H1 (cell line): ENCODE results near the gene SSPN. TPM values are rescaled to one million over a fixed set of nuclear protein-coding genes. Genes with fewer than 3 reads are reported as not detected.

Experiments
- ATF3 ChIP-seq: IDR thresholded peaks from 2 replicates; pipeline ENCODE4 v1.6.1; 2011; ENCODE audit warnings: low read depth, mild to moderate bottlenecking, low read length; ENCODE audit not compliant: insufficient read depth
- BCL11A ChIP-seq, 2 experiments: IDR thresholded peaks; one replicate each; pipeline ENCODE4 v1.6.1; 2011; ENCODE audit warnings: low read depth in 2 of 2, low read length in 2 of 2, mild to moderate bottlenecking in 2 of 2
- KDM1A ChIP-seq: fragments of 200-600, 300-600 bp; sonication (generic); IDR thresholded peaks from 2 replicates; pipeline ENCODE4 v1.7.1; 2016; ENCODE audit warnings: mild to moderate bottlenecking, low read length, borderline replicate concordance
- NRF1 ChIP-seq: IDR thresholded peaks from 2 replicates; pipeline ENCODE4 v1.6.1; 2011; ENCODE audit warnings: mild to moderate bottlenecking, low read depth, low read length, improper control_type of control experiment
- SIX5 ChIP-seq: IDR thresholded peaks from 2 replicates; pipeline ENCODE4 v1.6.1; 2011; ENCODE audit warnings: mild to moderate bottlenecking, low read depth, low read length
- SP2 ChIP-seq: IDR thresholded peaks from 2 replicates; pipeline ENCODE4 v1.6.1; 2012; ENCODE audit warnings: mild to moderate bottlenecking, low read length, inconsistent platforms
- TAF7 ChIP-seq: optimal IDR thresholded peaks from 2 replicates; pipeline ENCODE3; 2011; ENCODE audit warnings: low read depth, mild to moderate bottlenecking, inconsistent platforms, low read length, moderate library complexity, borderline replicate concordance
- polyA plus RNA-seq, 7 experiments: library from polyadenylated mRNA; depleted of rRNA in 3 of 7; stranded (reverse) in 5 of 7; unstranded in 2 of 7; fragments of >200 nt in 5 of 7; fragments of 200-250 nt in 2 of 7; gene quantifications; 1 replicate in 5 of 7; 2 replicates in 1 of 7; 4 replicates in 1 of 7; pipeline versions ENCODE4 v1.2.1 to v1.2.3, GENCODE V29; 2011 to 2013; ENCODE audit warnings: missing spikeins in 2 of 7, mixed read lengths in 2 of 7
- total RNA-seq: library from RNA; stranded (reverse); fragmentation: NEBNext Ultra II Directional; extraction: Animal tissue kit (Norgen Biotek cat#: 25700); gene quantifications from 2 replicates; pipeline ENCODE4 v1.2.1, GENCODE V29; 2021

SSPN gene
- total and polyA plus RNA-seq, 2 of the 8 experiments (the other 6 are each of a cell fraction or from before 2014, with no cell fraction given): 0.86 to 1.8 TPM

- TF ChIP-seq BCL11A (IDR thresholded peaks at IDR 0.05; ENCODE audit: low read depth in 2 of 2, low read length in 2 of 2) (no peak), NRF1 (no peak), KDM1A (no peak), ATF3 (no peak), SIX5 (no peak), SP2 (no peak), TAF7 (no peak)
Observed at GRCh38 chr12:26273811-26274210, 78.4 kb downstream of the SSPN start (continued).
